Osteoblast (primary cell): ENCODE measurements around the gene CTPS2. TPM values are rescaled to one million over a fixed set of nuclear protein-coding genes. Genes with fewer than 3 reads are reported as not detected.
A peak's percentile ranks its signal among the peaks of the same experiment; 100 is the strongest.

ENCODE experiments used
- DNase-seq: peaks from one replicate; pipeline ENCODE4 v3.0.0; 2011; ENCODE audit warnings: low spot score, mixed read lengths; ENCODE audit not compliant: insufficient read length; ENCODE audit errors: missing footprints
- H2AFZ ChIP-seq: 2 replicates; pipeline ENCODE4 v1.6.0; 2011; ENCODE audit warnings: mild to moderate bottlenecking, low read length
- H3K27ac ChIP-seq: 2 replicates; pipeline ENCODE4 v1.5.1; 2011; ENCODE audit warnings: mild to moderate bottlenecking, low read depth, low read length, moderate library complexity
- H3K27me3 ChIP-seq: 2 replicates; pipeline ENCODE4 v1.6.0; 2012; ENCODE audit warnings: mild to moderate bottlenecking, control low read depth, inconsistent platforms, low read length, moderate library complexity; ENCODE audit not compliant: insufficient read depth
- H3K36me3 ChIP-seq: 2 replicates; pipeline ENCODE4 v1.5.1; 2011; ENCODE audit warnings: mild to moderate bottlenecking, low read length, control low read depth, moderate library complexity; ENCODE audit not compliant: insufficient read depth
- H3K4me1 ChIP-seq: 2 replicates; pipeline ENCODE4 v1.5.1; 2011; ENCODE audit warnings: mild to moderate bottlenecking, low read length, control low read depth, moderate library complexity; ENCODE audit not compliant: insufficient read depth
- H3K4me2 ChIP-seq: 2 replicates; pipeline ENCODE4 v1.6.0; 2011; ENCODE audit warnings: mild to moderate bottlenecking, low read length; ENCODE audit not compliant: insufficient read depth
- H3K4me3 ChIP-seq: fragments of 200-600 bp; sonication (generic); 3 replicates; pipeline ENCODE4 v1.5.1; 2012; ENCODE audit warnings: mild to moderate bottlenecking, low read length, inconsistent platforms; ENCODE audit not compliant: insufficient read depth
- H3K79me2 ChIP-seq: 2 replicates; pipeline ENCODE4 v1.6.0; 2012; ENCODE audit warnings: mild to moderate bottlenecking, low read length, control low read depth, inconsistent platforms; ENCODE audit not compliant: insufficient read depth
- H3K9me3 ChIP-seq: 2 replicates; pipeline ENCODE4 v1.5.1; 2011; ENCODE audit warnings: low read depth, low read length, control low read depth
- H4K20me1 ChIP-seq: 2 replicates; pipeline ENCODE4 v1.6.0; 2012; ENCODE audit warnings: mild to moderate bottlenecking, low read length, control low read depth; ENCODE audit not compliant: insufficient read depth
- total RNA-seq: library from RNA; depleted of rRNA; stranded (reverse); fragments of >200 nt; gene quantifications from 2 replicates; pipeline ENCODE4 v1.2.3, GENCODE V29; 2012
- TF ChIP-seq, protein P1 (sequence below): IDR thresholded peaks from 2 replicates; pipeline ENCODE4 v1.5.1; 2011; ENCODE audit warnings: mild to moderate bottlenecking, low read depth, low read length, moderate library complexity; ENCODE audit errors: extremely low read depth

CTPS2 gene
- total RNA-seq, 1 donor, result 8.0 TPM

DNA sequence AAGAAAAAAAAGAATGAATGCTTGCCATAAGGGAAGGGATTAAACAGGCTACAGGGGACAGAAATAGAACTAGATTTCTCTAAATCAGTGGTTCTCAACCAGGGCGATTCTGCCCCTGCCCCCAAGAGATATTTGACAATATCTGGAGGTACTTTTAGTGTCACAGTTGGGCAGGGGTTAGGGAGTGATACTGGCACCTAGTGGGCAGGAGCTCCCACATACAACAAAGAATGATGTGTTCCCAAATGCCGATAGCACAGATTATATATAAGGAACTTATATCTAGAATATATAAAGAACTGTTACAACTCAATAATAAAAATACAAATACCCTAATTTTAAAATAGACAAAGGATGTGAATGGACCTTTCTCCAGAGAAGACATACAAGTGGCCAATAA is 47.8 kb downstream of the CTPS2 start:
- H3K27me3 ChIP-seq, result no peaks in the 10 kb centered on the region
- no peak overlapping the region for H3K4me2 ChIP-seq
- no peak overlapping the region for H2AFZ ChIP-seq
- no peaks in the 10 kb centered on the region for H4K20me1 ChIP-seq
- DNase-seq, result no peak
- peaks cover 9% of the 10 kb centered on the region for H3K4me1 ChIP-seq
- no peak overlapping the region for H3K4me3 ChIP-seq
- H3K36me3 ChIP-seq, result no peaks in the 10 kb centered on the region
- H3K9me3 ChIP-seq, result no peaks in the 10 kb centered on the region
- TF ChIP-seq, protein P1, sequence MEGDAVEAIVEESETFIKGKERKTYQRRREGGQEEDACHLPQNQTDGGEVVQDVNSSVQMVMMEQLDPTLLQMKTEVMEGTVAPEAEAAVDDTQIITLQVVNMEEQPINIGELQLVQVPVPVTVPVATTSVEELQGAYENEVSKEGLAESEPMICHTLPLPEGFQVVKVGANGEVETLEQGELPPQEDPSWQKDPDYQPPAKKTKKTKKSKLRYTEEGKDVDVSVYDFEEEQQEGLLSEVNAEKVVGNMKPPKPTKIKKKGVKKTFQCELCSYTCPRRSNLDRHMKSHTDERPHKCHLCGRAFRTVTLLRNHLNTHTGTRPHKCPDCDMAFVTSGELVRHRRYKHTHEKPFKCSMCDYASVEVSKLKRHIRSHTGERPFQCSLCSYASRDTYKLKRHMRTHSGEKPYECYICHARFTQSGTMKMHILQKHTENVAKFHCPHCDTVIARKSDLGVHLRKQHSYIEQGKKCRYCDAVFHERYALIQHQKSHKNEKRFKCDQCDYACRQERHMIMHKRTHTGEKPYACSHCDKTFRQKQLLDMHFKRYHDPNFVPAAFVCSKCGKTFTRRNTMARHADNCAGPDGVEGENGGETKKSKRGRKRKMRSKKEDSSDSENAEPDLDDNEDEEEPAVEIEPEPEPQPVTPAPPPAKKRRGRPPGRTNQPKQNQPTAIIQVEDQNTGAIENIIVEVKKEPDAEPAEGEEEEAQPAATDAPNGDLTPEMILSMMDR, result no peak
- no peaks in the 10 kb centered on the region for H3K79me2 ChIP-seq
- H3K27ac ChIP-seq, result no peak overlapping the region

DNA sequence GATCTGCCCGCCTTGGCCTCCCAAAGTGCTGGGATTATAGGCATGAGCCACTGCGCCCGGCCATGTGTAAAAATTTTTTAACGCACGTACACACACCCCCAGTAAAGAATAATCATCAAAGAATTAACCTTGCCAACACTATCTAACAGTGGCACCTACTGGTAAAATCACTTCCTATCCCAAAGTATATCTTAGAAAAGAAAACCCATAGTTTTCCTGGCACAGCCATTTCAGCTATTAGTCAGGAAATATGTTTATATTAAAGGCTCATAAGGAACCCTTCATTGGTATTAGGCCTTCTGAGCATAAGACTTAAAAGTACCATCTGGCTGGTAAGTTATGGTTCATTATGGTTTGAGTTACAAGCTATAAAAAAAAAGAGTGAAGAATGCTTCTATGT is 48.4 kb downstream of the CTPS2 start:
- Histone ChIP-seq H3K79me2 (no peaks in the 10 kb centered on the region), H3K4me2 (no peak overlapping the region), H3K27me3 (no peaks in the 10 kb centered on the region), H4K20me1 (no peaks in the 10 kb centered on the region), H3K27ac (no peak overlapping the region), H3K36me3 (no peaks in the 10 kb centered on the region), H3K4me1 (peaks cover 13% of the 10 kb centered on the region), H3K9me3 (no peaks in the 10 kb centered on the region), H2AFZ (no peak overlapping the region), H3K4me3 (no peak overlapping the region)
- TF ChIP-seq, protein P1, result peak; percentile 29
- no peak for DNase-seq

DNA sequence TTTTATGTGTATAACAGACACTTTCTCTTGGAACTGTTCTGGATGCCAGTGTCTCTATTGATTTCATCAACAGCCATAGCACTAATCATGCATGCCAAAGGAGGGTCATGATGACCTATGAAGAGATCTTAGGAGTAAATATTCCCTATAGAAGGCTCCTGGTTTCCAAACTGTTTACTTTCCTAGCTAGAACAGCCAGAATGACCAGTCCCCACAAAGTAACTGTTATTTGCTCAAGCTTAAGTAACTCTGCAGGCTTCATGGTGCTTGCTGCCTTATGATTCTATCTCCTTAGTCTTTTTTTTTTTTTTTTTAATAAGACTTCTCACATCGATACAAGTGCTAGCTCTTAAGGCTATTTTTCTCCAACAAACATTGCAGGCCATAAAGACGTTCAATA is 50.1 kb downstream of the CTPS2 start:
- no peak overlapping the region for H2AFZ ChIP-seq
- H3K79me2 ChIP-seq, result no peaks in the 10 kb centered on the region
- no peak overlapping the region for H3K4me3 ChIP-seq
- H3K27ac ChIP-seq, result no peak overlapping the region
- DNase-seq, result no peak
- no peak overlapping the region for H3K4me2 ChIP-seq
- no peaks in the 10 kb centered on the region for H4K20me1 ChIP-seq
- peaks cover 24% of the 10 kb centered on the region for H3K4me1 ChIP-seq
- TF ChIP-seq, protein P1, result no peak
- no peaks in the 10 kb centered on the region for H3K36me3 ChIP-seq
- no peaks in the 10 kb centered on the region for H3K27me3 ChIP-seq
- no peaks in the 10 kb centered on the region for H3K9me3 ChIP-seq

DNA sequence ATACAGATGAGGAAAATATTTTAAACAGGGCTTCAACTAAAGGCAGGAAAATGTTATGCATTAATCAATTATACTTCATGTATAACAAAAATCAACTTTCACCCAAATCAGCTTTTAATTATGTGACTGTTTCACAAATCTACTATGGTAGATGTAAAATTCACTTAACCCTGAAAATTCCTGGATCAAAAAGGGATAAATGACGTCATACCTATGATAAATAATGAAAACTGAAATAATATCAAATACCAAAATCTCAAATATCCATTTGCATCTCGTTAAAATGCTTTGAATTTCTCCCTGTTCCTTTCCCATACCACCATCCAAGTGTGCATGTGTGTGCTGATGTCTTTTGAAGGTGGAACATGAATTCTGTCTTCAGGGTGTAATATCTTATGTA is 51.0 kb downstream of the CTPS2 start:
- no peaks in the 10 kb centered on the region for H3K36me3 ChIP-seq
- DNase-seq, result no peak
- H3K9me3 ChIP-seq, result no peaks in the 10 kb centered on the region
- peaks cover 20% of the 10 kb centered on the region for H3K4me1 ChIP-seq
- no peak overlapping the region for H3K27ac ChIP-seq
- H2AFZ ChIP-seq, result no peak overlapping the region
- no peaks in the 10 kb centered on the region for H4K20me1 ChIP-seq
- TF ChIP-seq, protein P1, result no peak
- no peaks in the 10 kb centered on the region for H3K27me3 ChIP-seq
- H3K79me2 ChIP-seq, result no peaks in the 10 kb centered on the region
- H3K4me3 ChIP-seq, result no peak overlapping the region
- no peak overlapping the region for H3K4me2 ChIP-seq
